SU-DHL-6 (cell line): Measurements from ENCODE around the gene AP2A2.

Experiments used
- CTCF ChIP-seq: fragments of 200-600 bp; sonication (generic); IDR thresholded peaks from one replicate; pipeline ENCODE4 v1.5.1; 2017; ENCODE audit warnings: antibody characterized with exemption, mild to moderate bottlenecking, low read length, moderate library complexity; ENCODE audit not compliant: insufficient read depth, poor library complexity, severe bottlenecking
- EZH2phosphoT487 ChIP-seq: fragments of 200-600 bp; sonication (generic), shearing (Covaris generic); conservative IDR thresholded peaks from 2 replicates; pipeline ENCODE4 v1.6.1; 2018; ENCODE audit warnings: mild to moderate bottlenecking, antibody characterized with exemption, low read length, moderate library complexity, mixed read lengths

GRCh38 chr11:942823-943222 lies 17.2 kb downstream of the AP2A2 start:
- TF ChIP-seq CTCF (no peak), EZH2phosphoT487 (no peak)
